HEK293 (cell line): ENCODE measurements around the gene SHISA5.

Experiments
- BCL11A ChIP-seq: fragments of 450-650 bp; formaldehyde crosslinking; IDR thresholded peaks from 2 replicates; pipeline ENCODE4 v1.5.1; 2016; ENCODE audit warnings: low read depth, missing biosample characterization, missing genetic modification characterization
- EGR2 ChIP-seq: fragments of 450-650 bp; formaldehyde crosslinking; IDR thresholded peaks from 2 replicates; pipeline ENCODE4 v1.5.1; 2016; ENCODE audit warnings: low read depth, missing biosample characterization, missing genetic modification characterization
- GLIS2 ChIP-seq: fragments of 450-650 bp; formaldehyde crosslinking; IDR thresholded peaks from 2 replicates; pipeline ENCODE4 v1.5.1; 2016; ENCODE audit warnings: missing biosample characterization, missing genetic modification characterization
- KLF7 ChIP-seq: fragments of 450-650 bp; formaldehyde crosslinking; IDR thresholded peaks from 2 replicates; pipeline ENCODE4 v1.5.1; 2016; ENCODE audit warnings: missing biosample characterization, missing genetic modification characterization, borderline replicate concordance
- MEIS1 ChIP-seq: sonication (generic); formaldehyde crosslinking; IDR thresholded peaks from 2 replicates; pipeline ENCODE4 v1.8.1; 2022; ENCODE audit warnings: missing genetic modification reagents, mild to moderate bottlenecking, borderline replicate concordance
- SALL2 ChIP-seq: fragments of 450-650 bp; formaldehyde crosslinking; IDR thresholded peaks from 2 replicates; pipeline ENCODE4 v1.5.0; 2017; ENCODE audit warnings: missing biosample characterization, mild to moderate bottlenecking, missing genetic modification characterization, borderline replicate concordance
- SP3 ChIP-seq: fragments of 450-650 bp; formaldehyde crosslinking; IDR thresholded peaks from 2 replicates; pipeline ENCODE4 v1.5.1; 2016; ENCODE audit warnings: missing biosample characterization, missing genetic modification characterization
- ZBTB26 ChIP-seq: fragments of 450-650 bp; formaldehyde crosslinking; optimal IDR thresholded peaks from 2 replicates; pipeline ENCODE3; 2016; ENCODE audit warnings: missing biosample characterization, mild to moderate bottlenecking, missing genetic modification characterization
- ZFHX2 ChIP-seq: fragments of 450-650 bp; formaldehyde crosslinking; conservative IDR thresholded peaks from 2 replicates; pipeline ENCODE4 v1.5.1; 2016; ENCODE audit warnings: missing biosample characterization, missing genetic modification characterization
- ZNF112 ChIP-seq: fragments of 450-650 bp; formaldehyde crosslinking; IDR thresholded peaks from 2 replicates; pipeline ENCODE4 v1.5.0; 2017; ENCODE audit warnings: missing biosample characterization, missing genetic modification characterization
- ZNF140 ChIP-seq: fragments of 450-650 bp; formaldehyde crosslinking; IDR thresholded peaks from 2 replicates; pipeline ENCODE4 v1.5.1; 2016; ENCODE audit warnings: missing biosample characterization, missing genetic modification characterization
- ZNF16 ChIP-seq: fragments of 450-650 bp; formaldehyde crosslinking; IDR thresholded peaks from 2 replicates; pipeline ENCODE4 v1.5.1; 2016; ENCODE audit warnings: low read depth, missing biosample characterization, missing genetic modification characterization
- ZNF175 ChIP-seq: fragments of 450-650 bp; formaldehyde crosslinking; IDR thresholded peaks from 2 replicates; pipeline ENCODE4 v1.5.1; 2016; ENCODE audit warnings: missing biosample characterization, missing genetic modification characterization
- ZNF19 ChIP-seq: fragments of 450-650 bp; formaldehyde crosslinking; IDR thresholded peaks from 2 replicates; pipeline ENCODE4; 2016; ENCODE audit warnings: missing biosample characterization, missing genetic modification characterization, low read depth
- ZNF202 ChIP-seq: fragments of 450-650 bp; formaldehyde crosslinking; IDR thresholded peaks from 2 replicates; pipeline ENCODE4 v1.5.1; 2016; ENCODE audit warnings: missing biosample characterization, missing genetic modification characterization, borderline replicate concordance
- ZNF214 ChIP-seq: fragments of 450-650 bp; formaldehyde crosslinking; IDR thresholded peaks from 2 replicates; pipeline ENCODE4 v1.5.1; 2017; ENCODE audit warnings: missing biosample characterization, mild to moderate bottlenecking, missing genetic modification characterization, borderline replicate concordance
- ZNF239 ChIP-seq: fragments of 450-650 bp; formaldehyde crosslinking; IDR thresholded peaks from 2 replicates; pipeline ENCODE4 v1.5.1; 2016; ENCODE audit warnings: missing biosample characterization, missing genetic modification characterization
- ZNF416 ChIP-seq: fragments of 450-650 bp; formaldehyde crosslinking; IDR thresholded peaks from 2 replicates; pipeline ENCODE4 v1.5.1; 2016; ENCODE audit warnings: missing biosample characterization, missing genetic modification characterization
- ZNF501 ChIP-seq: fragments of 450-650 bp; formaldehyde crosslinking; IDR thresholded peaks from 2 replicates; pipeline ENCODE4 v1.5.1; 2016; ENCODE audit warnings: missing biosample characterization, missing genetic modification characterization
- ZNF518A ChIP-seq: fragments of 450-650 bp; formaldehyde crosslinking; conservative IDR thresholded peaks from 2 replicates; pipeline ENCODE4 v1.5.1; 2016; ENCODE audit warnings: low read depth, missing biosample characterization, missing genetic modification characterization
- ZNF530 ChIP-seq: fragments of 450-650 bp; formaldehyde crosslinking; IDR thresholded peaks from 2 replicates; pipeline ENCODE4 v1.5.1; 2016; ENCODE audit warnings: low read depth, missing biosample characterization, missing genetic modification characterization
- ZNF707 ChIP-seq: fragments of 450-650 bp; formaldehyde crosslinking; IDR thresholded peaks from 2 replicates; pipeline ENCODE4 v1.5.1; 2016; ENCODE audit warnings: missing biosample characterization, missing genetic modification characterization
- ZNF843 ChIP-seq: fragments of 450-650 bp; formaldehyde crosslinking; IDR thresholded peaks from 2 replicates; pipeline ENCODE4 v1.5.1; 2016; ENCODE audit warnings: missing biosample characterization, missing genetic modification characterization
- ZSCAN4 ChIP-seq: fragments of 450-650 bp; formaldehyde crosslinking; IDR thresholded peaks from 2 replicates; pipeline ENCODE4 v1.5.1; 2017; ENCODE audit warnings: missing biosample characterization, missing genetic modification characterization
- TF ChIP-seq, protein P1 (sequence below): IDR thresholded peaks from 2 replicates; pipeline ENCODE4 v1.6.1; 2011; ENCODE audit warnings: mild to moderate bottlenecking, low read depth, low read length, borderline replicate concordance
- TF ChIP-seq, protein P2 (sequence below): fragments of 450-650 bp; formaldehyde crosslinking; IDR thresholded peaks from 2 replicates; pipeline ENCODE4 v1.5.1; 2016; ENCODE audit warnings: missing biosample characterization, missing genetic modification characterization
- TF ChIP-seq, protein P3 (sequence below): fragments of 450-650 bp; formaldehyde crosslinking; IDR thresholded peaks from 2 replicates; pipeline ENCODE4 v1.5.1; 2017; ENCODE audit warnings: missing biosample characterization, missing genetic modification characterization

SHISA5 gene

GRCh38 chr3:48439820-48440589 lies 64.0 kb downstream of the SHISA5 start, which contains the start of the genes CCDC51 and TMA7 (continued):
- TF ChIP-seq ZNF239 (tag by site-specific recombination) (no peak), ZNF707 (no peak), ZNF214 (tag by site-specific recombination) (no peak), ZNF416 (tag by site-specific recombination) (no peak), SP3 (tag by site-specific recombination) (peak; percentile 87), ZNF518A (tag by site-specific recombination) (peak; percentile 94), ZSCAN4 (tag by site-specific recombination) (no peak), ZNF112 (tag by site-specific recombination) (no peak), ZBTB26 (tag by site-specific recombination) (peak; percentile 59), ZNF843 (tag by site-specific recombination) (no peak), ZNF501 (no peak; the same call in 1 of the 2 replicates), KLF7 (tag by site-specific recombination) (0 out of 2 replicates have a peak, but pooled peaks have one; percentile 11), ZNF530 (tag by site-specific recombination) (no peak), ZNF19 (tag by site-specific recombination) (no peak), MEIS1 (no peak), ZNF16 (tag by site-specific recombination) (no peak), ZNF175 (no peak), GLIS2 (0 out of 2 replicates have a peak, but pooled peaks have one; percentile 29), BCL11A (no peak), EGR2 (peak; percentile 62; the same call in 1 of the 2 replicates), ZNF202 (no peak), ZFHX2 (tag by site-specific recombination) (peak; percentile 66; the same call in 1 of the 2 replicates), ZNF140 (tag by site-specific recombination) (no peak), SALL2 (tag by site-specific recombination) (no peak)
- TF ChIP-seq, protein P1, sequence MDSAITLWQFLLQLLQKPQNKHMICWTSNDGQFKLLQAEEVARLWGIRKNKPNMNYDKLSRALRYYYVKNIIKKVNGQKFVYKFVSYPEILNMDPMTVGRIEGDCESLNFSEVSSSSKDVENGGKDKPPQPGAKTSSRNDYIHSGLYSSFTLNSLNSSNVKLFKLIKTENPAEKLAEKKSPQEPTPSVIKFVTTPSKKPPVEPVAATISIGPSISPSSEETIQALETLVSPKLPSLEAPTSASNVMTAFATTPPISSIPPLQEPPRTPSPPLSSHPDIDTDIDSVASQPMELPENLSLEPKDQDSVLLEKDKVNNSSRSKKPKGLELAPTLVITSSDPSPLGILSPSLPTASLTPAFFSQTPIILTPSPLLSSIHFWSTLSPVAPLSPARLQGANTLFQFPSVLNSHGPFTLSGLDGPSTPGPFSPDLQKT = peak; percentile 78; the same call in 1 of the 2 replicates
- TF ChIP-seq, protein P2, sequence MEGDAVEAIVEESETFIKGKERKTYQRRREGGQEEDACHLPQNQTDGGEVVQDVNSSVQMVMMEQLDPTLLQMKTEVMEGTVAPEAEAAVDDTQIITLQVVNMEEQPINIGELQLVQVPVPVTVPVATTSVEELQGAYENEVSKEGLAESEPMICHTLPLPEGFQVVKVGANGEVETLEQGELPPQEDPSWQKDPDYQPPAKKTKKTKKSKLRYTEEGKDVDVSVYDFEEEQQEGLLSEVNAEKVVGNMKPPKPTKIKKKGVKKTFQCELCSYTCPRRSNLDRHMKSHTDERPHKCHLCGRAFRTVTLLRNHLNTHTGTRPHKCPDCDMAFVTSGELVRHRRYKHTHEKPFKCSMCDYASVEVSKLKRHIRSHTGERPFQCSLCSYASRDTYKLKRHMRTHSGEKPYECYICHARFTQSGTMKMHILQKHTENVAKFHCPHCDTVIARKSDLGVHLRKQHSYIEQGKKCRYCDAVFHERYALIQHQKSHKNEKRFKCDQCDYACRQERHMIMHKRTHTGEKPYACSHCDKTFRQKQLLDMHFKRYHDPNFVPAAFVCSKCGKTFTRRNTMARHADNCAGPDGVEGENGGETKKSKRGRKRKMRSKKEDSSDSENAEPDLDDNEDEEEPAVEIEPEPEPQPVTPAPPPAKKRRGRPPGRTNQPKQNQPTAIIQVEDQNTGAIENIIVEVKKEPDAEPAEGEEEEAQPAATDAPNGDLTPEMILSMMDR (tag by site-specific recombination) = peak; percentile 48; the same call in 1 of the 2 replicates
- TF ChIP-seq, protein P3, sequence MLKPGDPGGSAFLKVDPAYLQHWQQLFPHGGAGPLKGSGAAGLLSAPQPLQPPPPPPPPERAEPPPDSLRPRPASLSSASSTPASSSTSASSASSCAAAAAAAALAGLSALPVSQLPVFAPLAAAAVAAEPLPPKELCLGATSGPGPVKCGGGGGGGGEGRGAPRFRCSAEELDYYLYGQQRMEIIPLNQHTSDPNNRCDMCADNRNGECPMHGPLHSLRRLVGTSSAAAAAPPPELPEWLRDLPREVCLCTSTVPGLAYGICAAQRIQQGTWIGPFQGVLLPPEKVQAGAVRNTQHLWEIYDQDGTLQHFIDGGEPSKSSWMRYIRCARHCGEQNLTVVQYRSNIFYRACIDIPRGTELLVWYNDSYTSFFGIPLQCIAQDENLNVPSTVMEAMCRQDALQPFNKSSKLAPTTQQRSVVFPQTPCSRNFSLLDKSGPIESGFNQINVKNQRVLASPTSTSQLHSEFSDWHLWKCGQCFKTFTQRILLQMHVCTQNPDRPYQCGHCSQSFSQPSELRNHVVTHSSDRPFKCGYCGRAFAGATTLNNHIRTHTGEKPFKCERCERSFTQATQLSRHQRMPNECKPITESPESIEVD (tag by site-specific recombination) = no peak
